Stromal cell of bone marrow (primary cell): ENCODE measurements around the gene ZNF687.

Experiments
- DNase-seq: peaks from one replicate; pipeline ENCODE4 v3.0.0-alpha.2; 2012; ENCODE audit warnings: low read depth

Gene ZNF687

GRCh38 chr1:151277249-151277648 is 4.8 kb upstream of the ZNF687 start:
- no peak for DNase-seq

- DNase-seq: peak; percentile 96
Observed at GRCh38 chr1:151281225-151281968, 702 bp upstream of the ZNF687 start.

GRCh38 chr1:151282883-151283725 is 1.0 kb downstream of the ZNF687 start:
- no peak for DNase-seq

- DNase-seq: no peak
Observed at GRCh38 chr1:151284013-151284577, 2.0 kb downstream of the ZNF687 start.

- no peak for DNase-seq
Observed at GRCh38 chr1:151286619-151287340, 4.7 kb downstream of the ZNF687 start.

GRCh38 chr1:151287341-151287699 is 5.2 kb downstream of the ZNF687 start:
- DNase-seq: no peak

GRCh38 chr1:151287767-151288500 is 5.8 kb downstream of the ZNF687 start:
- no peak for DNase-seq

GRCh38 chr1:151288502-151288901 is 6.4 kb downstream of the ZNF687 start:
- no peak for DNase-seq

GRCh38 chr1:151289080-151289935 is 7.2 kb downstream of the ZNF687 start:
- no peak for DNase-seq

- no peak for DNase-seq
Observed at GRCh38 chr1:151289991-151290708, 8.1 kb downstream of the ZNF687 start.

GRCh38 chr1:151290709-151291303 is 8.7 kb downstream of the ZNF687 start:
- no peak for DNase-seq

- DNase-seq: no peak
Observed at GRCh38 chr1:151292207-151293030, 10.3 kb downstream of the ZNF687 start.

- no peak for DNase-seq
Observed at GRCh38 chr1:151293093-151293492, 11.0 kb downstream of the ZNF687 start.

GRCh38 chr1:151294742-151295462 is 12.8 kb downstream of the ZNF687 start:
- DNase-seq: no peak

GRCh38 chr1:151309811-151310323 is 27.8 kb downstream of the ZNF687 start:
- DNase-seq: no peak

- DNase-seq: no peak
Observed at GRCh38 chr1:151311011-151311410, 28.9 kb downstream of the ZNF687 start.

- DNase-seq: peak; percentile 99
Observed at GRCh38 chr1:151311589-151312331, 29.7 kb downstream of the ZNF687 start.
